DOHH2 (cell line): ENCODE results near the gene TBATA.

Experiments used
- H3F3A ChIP-seq: fragments of 200-600 bp; sonication (generic), shearing (Covaris generic); 2 replicates; pipeline ENCODE4 v1.6.0; 2016; ENCODE audit warnings: antibody characterized with exemption, mild to moderate bottlenecking; ENCODE audit not compliant: control insufficient read depth, insufficient read depth
- H3K27ac ChIP-seq: fragments of 200-600 bp; sonication (generic); 2 replicates; pipeline ENCODE4 v1.5.1; 2014; ENCODE audit warnings: low read depth, mild to moderate bottlenecking, low read length, moderate library complexity
- H3K27me3 ChIP-seq: fragments of 200-600 bp; sonication (generic); 2 replicates; pipeline ENCODE4 v1.6.1; 2014; ENCODE audit warnings: mild to moderate bottlenecking, low read length, mixed read lengths; ENCODE audit not compliant: control insufficient read depth
- H3K36me3 ChIP-seq: fragments of 200-600 bp; sonication (generic); 2 replicates; pipeline ENCODE4 v1.6.1; 2014; ENCODE audit warnings: mild to moderate bottlenecking, low read length, moderate library complexity, mixed read lengths; ENCODE audit not compliant: control insufficient read depth
- H3K4me1 ChIP-seq: fragments of 200-600 bp; sonication (generic); 2 replicates; pipeline ENCODE4 v1.6.1; 2014; ENCODE audit warnings: mild to moderate bottlenecking, low read length, mixed read lengths; ENCODE audit not compliant: control insufficient read depth
- H3K4me2 ChIP-seq: fragments of 200-600 bp; sonication (generic); 2 replicates; pipeline ENCODE4 v1.6.0; 2014; ENCODE audit warnings: mild to moderate bottlenecking, low read length, moderate library complexity
- H3K4me3 ChIP-seq: fragments of 200-600 bp; sonication (generic); 2 replicates; pipeline ENCODE4 v1.5.1; 2014; ENCODE audit warnings: mild to moderate bottlenecking, low read length, mixed read lengths
- H3K79me2 ChIP-seq: fragments of 200-600 bp; sonication (generic); 2 replicates; pipeline ENCODE4 v1.6.1; 2014; ENCODE audit warnings: mild to moderate bottlenecking, low read length, mixed read lengths; ENCODE audit not compliant: control insufficient read depth
- H3K9me2 ChIP-seq: fragments of 200-600 bp; sonication (generic); replicated peaks from 2 replicates; pipeline ENCODE4 v1.6.1; 2014; ENCODE audit warnings: mild to moderate bottlenecking, low read length, mixed read lengths; ENCODE audit not compliant: control insufficient read depth
- H3K9me3 ChIP-seq: fragments of 200-600 bp; sonication (generic); 2 replicates; pipeline ENCODE4 v1.6.1; 2014; ENCODE audit warnings: antibody characterized with exemption, low read length, mixed read lengths; ENCODE audit not compliant: control insufficient read depth, insufficient read depth
- H4K20me1 ChIP-seq: fragments of 200-600 bp; sonication (generic); 2 replicates; pipeline ENCODE4 v1.6.0; 2014; ENCODE audit warnings: low read depth, mild to moderate bottlenecking, antibody characterized with exemption, low read length, moderate library complexity; ENCODE audit not compliant: control insufficient read depth, insufficient read depth
- CTCF ChIP-seq: fragments of 200-600 bp; sonication (generic); IDR thresholded peaks from one replicate; pipeline ENCODE4 v1.5.1; 2014; ENCODE audit warnings: antibody characterized with exemption, mild to moderate bottlenecking, low read depth, low read length; ENCODE audit not compliant: poor library complexity, severe bottlenecking
- EZH2phosphoT487 ChIP-seq: fragments of 200-600 bp; sonication (generic); IDR thresholded peaks from 2 replicates; pipeline ENCODE4 v1.6.1; 2017; ENCODE audit warnings: borderline replicate concordance, mild to moderate bottlenecking, antibody characterized with exemption, low read length, moderate library complexity, mixed read lengths

Gene TBATA

DNA sequence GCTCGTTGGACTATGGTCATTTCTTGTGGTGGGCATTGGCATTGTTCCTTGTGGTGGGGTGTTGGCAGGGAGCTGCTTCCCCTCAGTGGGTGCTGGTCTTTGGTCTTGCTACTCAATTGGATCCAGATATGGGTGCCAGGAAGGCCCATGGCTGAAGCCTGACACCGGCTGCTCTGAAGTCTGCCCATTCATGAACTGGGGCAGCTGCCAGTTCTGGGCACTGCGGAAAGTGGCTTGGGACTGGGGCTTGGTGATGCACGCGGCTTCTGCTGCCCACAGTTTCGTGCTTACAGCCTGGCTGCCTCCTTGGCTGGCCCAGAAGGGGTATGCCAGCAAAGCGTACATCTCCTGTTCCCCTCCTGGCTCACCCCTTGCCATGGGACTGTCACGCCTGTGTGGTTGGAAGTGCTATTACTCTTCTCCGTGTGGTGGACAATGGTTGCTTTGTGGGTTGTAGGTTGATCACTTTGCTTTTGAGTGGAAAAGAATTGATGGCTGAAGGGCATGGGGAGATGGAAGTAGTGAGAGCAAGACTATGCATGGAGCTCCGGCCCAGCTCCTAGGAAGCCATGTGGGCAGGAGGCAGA lies 58.2 kb downstream of the TBATA start:
- no peak for TF ChIP-seq EZH2phosphoT487
- TF ChIP-seq CTCF: no peak
- no peaks in the 10 kb centered on the region for H4K20me1 ChIP-seq
- H3F3A ChIP-seq: no peaks in the 10 kb centered on the region
- H3K4me2 ChIP-seq: no peak overlapping the region
- H3K4me1 ChIP-seq: no peaks in the 10 kb centered on the region
- no peak overlapping the region for H3K4me3 ChIP-seq
- H3K27ac ChIP-seq: no peak overlapping the region
- no peaks in the 10 kb centered on the region for H3K27me3 ChIP-seq
- no peaks in the 10 kb centered on the region for H3K9me3 ChIP-seq
- no peaks in the 10 kb centered on the region for H3K36me3 ChIP-seq
- H3K9me2 ChIP-seq: no peaks in the 10 kb centered on the region
- H3K79me2 ChIP-seq: no peaks in the 10 kb centered on the region

GRCh38 chr10:70723771-70724170 lies 61.4 kb downstream of the TBATA start:
- Histone ChIP-seq H3K4me3 (no peak overlapping the region), H3K36me3 (no peaks in the 10 kb centered on the region), H3K27ac (no peak overlapping the region), H3K27me3 (no peaks in the 10 kb centered on the region), H3K4me2 (no peak overlapping the region), H3K79me2 (no peaks in the 10 kb centered on the region), H3K9me2 (no peaks in the 10 kb centered on the region), H3K4me1 (no peaks in the 10 kb centered on the region), H4K20me1 (no peaks in the 10 kb centered on the region), H3F3A (no peaks in the 10 kb centered on the region), H3K9me3 (no peaks in the 10 kb centered on the region)
- TF ChIP-seq CTCF (no peak), EZH2phosphoT487 (no peak)

- Histone ChIP-seq H4K20me1 (no peaks in the 10 kb centered on the region), H3K9me3 (no peaks in the 10 kb centered on the region), H3K27me3 (no peaks in the 10 kb centered on the region), H3K79me2 (no peaks in the 10 kb centered on the region), H3K4me2 (no peak overlapping the region), H3F3A (no peaks in the 10 kb centered on the region), H3K4me3 (no peak overlapping the region), H3K9me2 (no peaks in the 10 kb centered on the region), H3K27ac (no peak overlapping the region), H3K36me3 (no peaks in the 10 kb centered on the region), H3K4me1 (no peaks in the 10 kb centered on the region)
- TF ChIP-seq EZH2phosphoT487 (no peak), CTCF (no peak)
Observed at GRCh38 chr10:70722820-70723424, 62.3 kb downstream of the TBATA start.
